PC-3 (cell line): ENCODE results near the gene SPDYE3. TPM values are rescaled to one million over a fixed set of nuclear protein-coding genes. Genes with fewer than 3 reads are reported as not detected.

ENCODE experiments used
- total RNA-seq: library from RNA; depleted of rRNA; stranded (reverse); fragments of >200 nt; gene quantifications from 2 replicates; pipeline ENCODE4 v1.2.3, GENCODE V29; 2014; rRNA removed

Gene SPDYE3
- total RNA-seq, 1 experiment from 2014 or later: not detected

Other genes with a start within 250 kb of the SPDYE3 start
- 16.5 and 18.0 TPM in 2 replicates for gene ZNF3, start 226.0 kb upstream of the SPDYE3 start, total RNA-seq
- 95.7 and 110 TPM in 2 replicates for gene COPS6, start 218.7 kb upstream of the SPDYE3 start, total RNA-seq
- 208 and 226 TPM in 2 replicates for gene MCM7, start 206.3 kb upstream of the SPDYE3 start, total RNA-seq
- gene AP4M1, start 206.1 kb upstream of the SPDYE3 start, total RNA-seq: 17.9 and 23.9 TPM in 2 replicates
- 51.4 and 58.6 TPM in 2 replicates for gene TAF6, start 188.3 kb upstream of the SPDYE3 start, total RNA-seq
- gene CNPY4, start 188.1 kb upstream of the SPDYE3 start, total RNA-seq: 7.5 and 11.6 TPM in 2 replicates
- 2.7 and 4.3 TPM in 2 replicates for gene MBLAC1, start 180.7 kb upstream of the SPDYE3 start, total RNA-seq
- gene LAMTOR4, start 158.8 kb upstream of the SPDYE3 start, total RNA-seq: 107 and 146 TPM in 2 replicates
- gene TRAPPC14, start 149.0 kb upstream of the SPDYE3 start, total RNA-seq: 19.2 and 20.3 TPM in 2 replicates
- gene GAL3ST4, start 139.1 kb upstream of the SPDYE3 start, total RNA-seq: 0.23 and 1.1 TPM in 2 replicates
- gene GPC2, start 130.3 kb upstream of the SPDYE3 start, total RNA-seq: 1.6 and 2.3 TPM in 2 replicates
- gene STAG3, start 129.8 kb upstream of the SPDYE3 start, total RNA-seq: 0.07 and 1.2 TPM in 2 replicates
- not detected in 2 replicates for gene PVRIG, start 87.8 kb upstream of the SPDYE3 start, total RNA-seq
- gene PILRB, start 50.4 kb downstream of the SPDYE3 start, total RNA-seq: 71.6 and 74.1 TPM in 2 replicates
- 0.92 and 1.9 TPM in 2 replicates for gene PILRA, start 65.8 kb downstream of the SPDYE3 start, total RNA-seq
- gene ZCWPW1, start 121.0 kb downstream of the SPDYE3 start, total RNA-seq: 1.4 and 2.2 TPM in 2 replicates
- gene MEPCE, start 122.1 kb downstream of the SPDYE3 start, total RNA-seq: 35.1 and 36.0 TPM in 2 replicates
- gene PPP1R35, start 128.8 kb downstream of the SPDYE3 start, total RNA-seq: 36.1 and 51.1 TPM in 2 replicates
- 0.11 and 2.5 TPM in 2 replicates for gene SPACDR, start 156.6 kb downstream of the SPDYE3 start, total RNA-seq
- gene TSC22D4, start 171.5 kb downstream of the SPDYE3 start, total RNA-seq: 57.1 and 66.1 TPM in 2 replicates
- gene NYAP1, start 176.2 kb downstream of the SPDYE3 start, total RNA-seq: 1.2 and 1.9 TPM in 2 replicates
- 16.9 and 18.2 TPM in 2 replicates for gene AGFG2, start 231.5 kb downstream of the SPDYE3 start, total RNA-seq